Dedifferentiated amniotic fluid mesenchymal stem cell (primary cell): ENCODE measurements around the gene YAP1.

Experiments used
- DNase-seq: peaks from one replicate; pipeline ENCODE4 v3.0.0-alpha.2; 2016; ENCODE audit errors: extremely low spot score

The YAP1 gene

GRCh38 chr11:102117472-102118113 is 7.3 kb downstream of the YAP1 start:
- DNase-seq, result peak; percentile 42

- DNase-seq, result no peak
Measured at GRCh38 chr11:102118937-102119336, 8.7 kb downstream of the YAP1 start.

- no peak for DNase-seq
Measured at GRCh38 chr11:102119997-102120396, 9.8 kb downstream of the YAP1 start.

- peak; percentile 21 for DNase-seq
Measured at GRCh38 chr11:102120437-102120973, 10.3 kb downstream of the YAP1 start.

GRCh38 chr11:102121329-102121728 is 11.1 kb downstream of the YAP1 start:
- peak; percentile 31 for DNase-seq

- no peak for DNase-seq
Measured at GRCh38 chr11:102134597-102134996, 24.4 kb downstream of the YAP1 start.

GRCh38 chr11:102135256-102135655 is 25.0 kb downstream of the YAP1 start:
- no peak for DNase-seq

- no peak for DNase-seq
Measured at GRCh38 chr11:102138223-102138622, 28.0 kb downstream of the YAP1 start.

GRCh38 chr11:102138670-102139069 is 28.4 kb downstream of the YAP1 start:
- DNase-seq, result peak; percentile 51

- DNase-seq, result peak; percentile 80
Measured at GRCh38 chr11:102139081-102139498, 28.8 kb downstream of the YAP1 start.

GRCh38 chr11:102142333-102142732 is 32.1 kb downstream of the YAP1 start:
- peak; percentile 20 for DNase-seq

- DNase-seq, result no peak
Measured at GRCh38 chr11:102143867-102144266, 33.6 kb downstream of the YAP1 start.

- peak; percentile 46 for DNase-seq
Measured at GRCh38 chr11:102144357-102145355, 34.4 kb downstream of the YAP1 start.

GRCh38 chr11:102147015-102147414 is 36.8 kb downstream of the YAP1 start:
- no peak for DNase-seq

GRCh38 chr11:102147632-102148031 is 37.4 kb downstream of the YAP1 start:
- DNase-seq, result no peak

GRCh38 chr11:102148059-102148458 is 37.8 kb downstream of the YAP1 start:
- DNase-seq, result no peak

GRCh38 chr11:102151784-102152525 is 41.7 kb downstream of the YAP1 start:
- no peak for DNase-seq

GRCh38 chr11:102153082-102153481 is 42.8 kb downstream of the YAP1 start:
- DNase-seq, result no peak

- no peak for DNase-seq
Measured at GRCh38 chr11:102154806-102155205, 44.6 kb downstream of the YAP1 start.

GRCh38 chr11:102155676-102156075 is 45.4 kb downstream of the YAP1 start:
- DNase-seq, result no peak

- DNase-seq, result no peak
Measured at GRCh38 chr11:102157219-102157618, 47.0 kb downstream of the YAP1 start.
